Glutamatergic neuron (in vitro differentiated cells): Measurements from ENCODE around the gene TMEM11. TPM values are rescaled to one million over a fixed set of nuclear protein-coding genes. Genes with fewer than 3 reads are reported as not detected.

Experiments
- DNase-seq: peaks from one replicate; pipeline ENCODE4 v3.0.0; 2022
- H3K27ac Mint-ChIP-seq: one replicate; pipeline ENCODE4 v1.8.0; 2020; ENCODE audit warnings: mild to moderate bottlenecking, mixed read lengths, inconsistent platforms; ENCODE audit not compliant: unreplicated experiment
- H3K27me3 Mint-ChIP-seq: one replicate; pipeline ENCODE4 v1.8.0; 2020; ENCODE audit warnings: mild to moderate bottlenecking, moderate library complexity, mixed read lengths, inconsistent platforms; ENCODE audit not compliant: unreplicated experiment
- H3K36me3 Mint-ChIP-seq: one replicate; pipeline ENCODE4 v1.8.0; 2020; ENCODE audit warnings: mild to moderate bottlenecking, mixed read lengths, inconsistent platforms; ENCODE audit not compliant: unreplicated experiment
- H3K4me1 Mint-ChIP-seq: one replicate; pipeline ENCODE4 v1.8.0; 2020; ENCODE audit warnings: mild to moderate bottlenecking, low read depth, mixed read lengths, inconsistent platforms; ENCODE audit not compliant: unreplicated experiment
- H3K4me3 Mint-ChIP-seq: one replicate; pipeline ENCODE4 v1.8.0; 2020; ENCODE audit warnings: mild to moderate bottlenecking, mixed read lengths, inconsistent platforms; ENCODE audit not compliant: unreplicated experiment
- H3K9me3 Mint-ChIP-seq: one replicate; pipeline ENCODE4 v1.8.0; 2020; ENCODE audit warnings: mild to moderate bottlenecking, moderate library complexity, mixed read lengths, inconsistent platforms; ENCODE audit not compliant: unreplicated experiment
- CTCF ChIP-seq: fragments of 200-600 bp; sonication (generic); IDR thresholded peaks from one replicate; pipeline ENCODE4 v1.5.0; 2021; ENCODE audit not compliant: partially characterized antibody, unreplicated experiment
- total RNA-seq: library from RNA; stranded (reverse); fragmentation: NEBNext Ultra II Directional; extraction: Animal tissue kit (Norgen Biotek cat#: 25700); gene quantifications from one replicate; pipeline ENCODE4 v1.2.1, GENCODE V29; 2021; ENCODE audit not compliant: unreplicated experiment

TMEM11 gene
- total RNA-seq, 1 donor from 2014 or later = 26.0 TPM

GRCh38 chr17:21218831-21219380 lies 4.9 kb upstream of the TMEM11 start:
- no peak for DNase-seq
- Mint-ChIP-seq H3K36me3 (peaks cover 5% of the 10 kb centered on the region), H3K27me3 (peaks cover 6% of the 10 kb centered on the region), H3K4me1 (peaks cover 5% of the 10 kb centered on the region), H3K27ac (no peak overlapping the region), H3K4me3 (no peak overlapping the region), H3K9me3 (peaks cover 6% of the 10 kb centered on the region)
- TF ChIP-seq CTCF = no peak

GRCh38 chr17:21218101-21218500 lies 4.1 kb upstream of the TMEM11 start:
- peaks cover 5% of the 10 kb centered on the region for H3K36me3 Mint-ChIP-seq
- H3K4me1 Mint-ChIP-seq = peaks cover 8% of the 10 kb centered on the region
- H3K27me3 Mint-ChIP-seq = peaks cover 1% of the 10 kb centered on the region
- H3K4me3 Mint-ChIP-seq = no peak overlapping the region
- H3K9me3 Mint-ChIP-seq = peaks cover 6% of the 10 kb centered on the region
- DNase-seq = no peak
- H3K27ac Mint-ChIP-seq = no peak overlapping the region
- no peak for TF ChIP-seq CTCF

GRCh38 chr17:21217346-21217745 lies 3.4 kb upstream of the TMEM11 start:
- peaks cover 6% of the 10 kb centered on the region for H3K9me3 Mint-ChIP-seq
- no peak for TF ChIP-seq CTCF
- peaks cover 5% of the 10 kb centered on the region for H3K36me3 Mint-ChIP-seq
- H3K27me3 Mint-ChIP-seq = peaks cover 1% of the 10 kb centered on the region
- no peak for DNase-seq
- H3K4me3 Mint-ChIP-seq = no peak overlapping the region
- H3K27ac Mint-ChIP-seq = no peak overlapping the region
- peaks cover 11% of the 10 kb centered on the region for H3K4me1 Mint-ChIP-seq

- Mint-ChIP-seq H3K27me3 (no peaks in the 10 kb centered on the region), H3K4me3 (peak overlapping the region; percentile 86), H3K4me1 (peaks cover 23% of the 10 kb centered on the region), H3K27ac (no peak overlapping the region), H3K36me3 (no peaks in the 10 kb centered on the region), H3K9me3 (peaks cover 2% of the 10 kb centered on the region)
- DNase-seq = no peak
- no peak for TF ChIP-seq CTCF
These were observed 2.0 kb upstream of the TMEM11 start for GRCh38 chr17:21215935-21216334.

GRCh38 chr17:21214777-21215541 lies 998 bp upstream of the TMEM11 start:
- no peak for TF ChIP-seq CTCF
- DNase-seq = no peak
- Mint-ChIP-seq H3K4me3 (peak overlapping the region; percentile 86), H3K4me1 (peaks cover 32% of the 10 kb centered on the region), H3K9me3 (peaks cover 5% of the 10 kb centered on the region), H3K27me3 (no peaks in the 10 kb centered on the region), H3K27ac (peak overlapping the region; percentile 89), H3K36me3 (no peaks in the 10 kb centered on the region)
